Parathyroid adenoma (tissue), 2 donors: ENCODE data around the gene MAZ.
"Not testable (repeated sequence)": the region's sequence is repeated elsewhere in the genome, so short reads cannot be mapped to it uniquely, and the experiment has no call there.

Experiments
- H2AFZ ChIP-seq: fragments of 300-600 bp; sonication (generic); one replicate; pipeline ENCODE4 v1.7.0; 2017; ENCODE audit warnings: antibody characterized with exemption, mild to moderate bottlenecking
- H3K27ac ChIP-seq: fragments of 300-600 bp; sonication (generic); one replicate; pipeline ENCODE4 v1.7.0; 2017
- H3K27me3 ChIP-seq: fragments of 300-600 bp; sonication (generic); one replicate; pipeline ENCODE4 v1.7.0; 2017; ENCODE audit warnings: low read length; ENCODE audit not compliant: control insufficient read depth, insufficient read depth
- H3K36me3 ChIP-seq: fragments of 300-600 bp; sonication (generic); one replicate; pipeline ENCODE4 v1.7.0; 2017; ENCODE audit warnings: low read length; ENCODE audit not compliant: control insufficient read depth, insufficient read depth
- H3K4me1 ChIP-seq: fragments of 300-600 bp; sonication (generic); one replicate; pipeline ENCODE4 v1.7.0; 2017; ENCODE audit warnings: control low read depth
- H3K4me2 ChIP-seq: fragments of 300-600 bp; sonication (generic); one replicate; pipeline ENCODE4 v1.7.0; 2017; ENCODE audit warnings: low read length
- H3K4me3 ChIP-seq: fragments of 300-600 bp; sonication (generic); one replicate; pipeline ENCODE4 v1.7.0; 2017; ENCODE audit warnings: low read depth, low read length
- H3K79me2 ChIP-seq: fragments of 300-600 bp; sonication (generic); one replicate; pipeline ENCODE4 v1.7.0; 2017; ENCODE audit warnings: control low read depth
- H3K9ac ChIP-seq: fragments of 300-600 bp; sonication (generic); one replicate; pipeline ENCODE4 v1.7.0; 2017; ENCODE audit warnings: mild to moderate bottlenecking
- H3K9me3 ChIP-seq: fragments of 300-600 bp; sonication (generic); one replicate; pipeline ENCODE4 v1.7.0; 2017; ENCODE audit warnings: low read length; ENCODE audit not compliant: control insufficient read depth
- TF ChIP-seq, protein P1 (sequence below): fragments of 300-600 bp; sonication (generic); IDR thresholded peaks from one replicate; pipeline ENCODE4 v1.7.0; 2017; ENCODE audit warnings: antibody characterized with exemption, mild to moderate bottlenecking
- donor health status: primary hyperparathyroidism.

The MAZ gene

DNA sequence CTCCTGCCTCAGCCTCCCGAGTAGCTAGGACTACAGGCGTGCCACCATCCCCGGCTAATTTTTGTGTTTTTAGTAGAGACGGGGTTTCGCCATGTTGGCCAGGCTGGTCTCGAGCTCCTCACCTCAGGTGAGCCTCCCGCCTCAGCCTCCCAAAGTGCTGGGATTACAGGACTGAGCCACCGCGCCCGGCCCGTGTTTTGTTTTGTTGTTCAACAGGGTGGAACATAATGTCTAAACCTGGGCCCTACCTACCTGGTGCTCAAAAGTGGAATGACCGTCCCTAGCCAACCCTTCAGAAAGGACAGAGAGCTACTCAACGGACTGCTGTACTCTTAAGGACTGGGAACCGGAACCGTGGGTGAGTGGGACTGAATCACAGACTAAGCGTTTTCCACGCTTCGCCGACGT lies 16.6 kb upstream of the MAZ start:
- Histone ChIP-seq H2AFZ (peak overlapping the region; percentile 96), H3K27me3 (no peaks in the 10 kb centered on the region), H3K9ac (peak overlapping the region; percentile 81), H3K4me2 (peak overlapping the region; percentile 90), H3K4me3 (peak overlapping the region; percentile 72), H3K79me2 (peaks cover 39% of the 10 kb centered on the region), H3K4me1 (peaks cover 36% of the 10 kb centered on the region), H3K27ac (peak overlapping the region; percentile 96), H3K9me3 (no peaks in the 10 kb centered on the region), H3K36me3 (no peaks in the 10 kb centered on the region)
- TF ChIP-seq, protein P1, sequence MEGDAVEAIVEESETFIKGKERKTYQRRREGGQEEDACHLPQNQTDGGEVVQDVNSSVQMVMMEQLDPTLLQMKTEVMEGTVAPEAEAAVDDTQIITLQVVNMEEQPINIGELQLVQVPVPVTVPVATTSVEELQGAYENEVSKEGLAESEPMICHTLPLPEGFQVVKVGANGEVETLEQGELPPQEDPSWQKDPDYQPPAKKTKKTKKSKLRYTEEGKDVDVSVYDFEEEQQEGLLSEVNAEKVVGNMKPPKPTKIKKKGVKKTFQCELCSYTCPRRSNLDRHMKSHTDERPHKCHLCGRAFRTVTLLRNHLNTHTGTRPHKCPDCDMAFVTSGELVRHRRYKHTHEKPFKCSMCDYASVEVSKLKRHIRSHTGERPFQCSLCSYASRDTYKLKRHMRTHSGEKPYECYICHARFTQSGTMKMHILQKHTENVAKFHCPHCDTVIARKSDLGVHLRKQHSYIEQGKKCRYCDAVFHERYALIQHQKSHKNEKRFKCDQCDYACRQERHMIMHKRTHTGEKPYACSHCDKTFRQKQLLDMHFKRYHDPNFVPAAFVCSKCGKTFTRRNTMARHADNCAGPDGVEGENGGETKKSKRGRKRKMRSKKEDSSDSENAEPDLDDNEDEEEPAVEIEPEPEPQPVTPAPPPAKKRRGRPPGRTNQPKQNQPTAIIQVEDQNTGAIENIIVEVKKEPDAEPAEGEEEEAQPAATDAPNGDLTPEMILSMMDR = no peak

- peaks cover 30% of the 10 kb centered on the region for H3K4me1 ChIP-seq
Observed at GRCh38 chr16:29790183-29790948, 16.0 kb upstream of the MAZ start, which contains the start of gene KIF22. Gene KIF22, plus strand, starts transcription at chr16:29790751. Its CDS starts 9 bp downstream, at chr16:29790760.

GRCh38 chr16:29790949-29791844 lies 15.1 kb upstream of the MAZ start:
- no peaks in the 10 kb centered on the region for H3K27me3 ChIP-seq
- peak overlapping the region; percentile 72 for H3K4me3 ChIP-seq
- TF ChIP-seq, protein P1 = no peak
- peak overlapping the region; percentile 96 for H2AFZ ChIP-seq
- H3K4me2 ChIP-seq = peak overlapping the region; percentile 72
- H3K9ac ChIP-seq = peak overlapping the region; percentile 25
- no peaks in the 10 kb centered on the region for H3K9me3 ChIP-seq
- H3K36me3 ChIP-seq = no peaks in the 10 kb centered on the region
- H3K27ac ChIP-seq = peak overlapping the region; percentile 96
- H3K79me2 ChIP-seq = peaks cover 44% of the 10 kb centered on the region
- peaks cover 30% of the 10 kb centered on the region for H3K4me1 ChIP-seq

More at GRCh38 chr16:29790183-29790948, 16.0 kb upstream of the MAZ start, which contains the start of gene KIF22:
- Histone ChIP-seq H3K79me2 (peaks cover 44% of the 10 kb centered on the region), H3K9me3 (no peaks in the 10 kb centered on the region), H3K36me3 (no peaks in the 10 kb centered on the region), H3K27ac (peak within 1 kb of the TSS; percentile 96), H3K4me3 (peak within 1 kb of the TSS; percentile 72), H3K4me2 (peak within 1 kb of the TSS; percentile 90), H2AFZ (peak within 1 kb of the TSS; percentile 96), H3K9ac (peak within 1 kb of the TSS; percentile 81), H3K27me3 (no peaks in the 10 kb centered on the region)
- TF ChIP-seq, protein P1 = peak; percentile 88

DNA sequence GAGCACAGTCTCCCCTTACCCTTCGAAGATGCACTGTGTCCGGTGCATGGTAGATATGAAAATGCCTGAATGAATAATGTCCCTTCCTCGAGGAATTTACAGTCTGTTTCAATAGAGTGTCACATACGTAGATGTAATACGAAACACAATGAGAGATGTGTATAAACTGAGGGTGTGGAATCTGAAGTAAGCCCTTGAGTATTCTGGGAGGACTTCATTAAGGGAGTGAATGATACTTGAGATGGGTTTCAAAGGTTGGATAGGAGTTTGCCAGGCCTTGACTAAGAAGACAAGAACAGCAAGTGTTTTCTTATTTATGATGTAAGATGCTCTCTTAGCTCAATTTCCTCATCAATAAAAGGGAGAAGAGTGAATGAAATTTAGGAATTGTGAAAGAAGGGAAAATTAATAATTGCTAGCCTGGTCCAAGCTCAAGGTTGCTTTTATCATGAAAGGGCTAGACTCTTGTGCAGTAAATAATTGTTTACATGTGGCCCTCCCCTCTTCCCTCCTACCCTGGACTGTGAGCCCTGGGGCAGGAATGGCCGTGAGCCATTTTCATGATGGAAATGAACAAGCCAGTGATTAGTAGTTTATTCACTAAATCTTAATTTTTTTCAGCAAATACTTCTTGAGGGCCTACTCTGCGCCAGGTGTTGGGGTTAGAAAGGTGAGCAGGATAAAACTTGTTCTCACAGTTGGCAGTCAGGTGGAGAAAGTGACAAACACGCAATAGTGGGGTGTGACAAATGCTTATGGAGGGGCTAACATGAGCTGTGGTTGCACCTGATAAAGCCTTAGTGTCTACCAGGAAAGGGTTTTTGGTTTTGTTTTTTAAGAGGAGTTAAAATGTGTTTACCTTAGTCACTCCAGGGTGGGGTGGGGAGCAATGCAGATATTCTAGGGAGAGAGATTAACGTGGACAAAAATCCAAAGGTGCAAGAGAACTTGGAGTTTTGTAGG lies 14.2 kb upstream of the MAZ start:
- H3K27me3 ChIP-seq = no peaks in the 10 kb centered on the region
- peaks cover 30% of the 10 kb centered on the region for H3K4me1 ChIP-seq
- H3K79me2 ChIP-seq = peaks cover 44% of the 10 kb centered on the region
- H3K27ac ChIP-seq = no peak overlapping the region
- H3K36me3 ChIP-seq = no peaks in the 10 kb centered on the region
- H2AFZ ChIP-seq = no peak overlapping the region
- H3K4me3 ChIP-seq = peak overlapping the region; percentile 72
- H3K9me3 ChIP-seq = no peaks in the 10 kb centered on the region
- TF ChIP-seq, protein P1 = no peak
- H3K4me2 ChIP-seq = peak overlapping the region; percentile 72
- no peak overlapping the region for H3K9ac ChIP-seq

- not testable (repeated sequence) for H3K27me3 ChIP-seq, H3K36me3 ChIP-seq, H3K27ac ChIP-seq, H3K9me3 ChIP-seq, H2AFZ ChIP-seq, H3K4me2 ChIP-seq, H3K4me3 ChIP-seq, H3K9ac ChIP-seq
- H3K4me1 ChIP-seq = peaks cover 24% of the 10 kb centered on the region
- H3K79me2 ChIP-seq = peaks cover 44% of the 10 kb centered on the region
Observed at GRCh38 chr16:29793153-29793552, 13.2 kb upstream of the MAZ start.
